ENCODE data around the gene RBBP7.

The RBBP7 gene

GRCh38 chrX:16825264-16826035 is 44.7 kb downstream of the RBBP7 start:
- H3K27ac ChIP-seq: no peak overlapping the region

GRCh38 chrX:16822723-16823122 is 47.4 kb downstream of the RBBP7 start:
- TF ChIP-seq ZFX (IDR thresholded peaks at IDR 0.05; ENCODE audit: borderline replicate concordance): no peak
- TF ChIP-seq, protein P1, sequence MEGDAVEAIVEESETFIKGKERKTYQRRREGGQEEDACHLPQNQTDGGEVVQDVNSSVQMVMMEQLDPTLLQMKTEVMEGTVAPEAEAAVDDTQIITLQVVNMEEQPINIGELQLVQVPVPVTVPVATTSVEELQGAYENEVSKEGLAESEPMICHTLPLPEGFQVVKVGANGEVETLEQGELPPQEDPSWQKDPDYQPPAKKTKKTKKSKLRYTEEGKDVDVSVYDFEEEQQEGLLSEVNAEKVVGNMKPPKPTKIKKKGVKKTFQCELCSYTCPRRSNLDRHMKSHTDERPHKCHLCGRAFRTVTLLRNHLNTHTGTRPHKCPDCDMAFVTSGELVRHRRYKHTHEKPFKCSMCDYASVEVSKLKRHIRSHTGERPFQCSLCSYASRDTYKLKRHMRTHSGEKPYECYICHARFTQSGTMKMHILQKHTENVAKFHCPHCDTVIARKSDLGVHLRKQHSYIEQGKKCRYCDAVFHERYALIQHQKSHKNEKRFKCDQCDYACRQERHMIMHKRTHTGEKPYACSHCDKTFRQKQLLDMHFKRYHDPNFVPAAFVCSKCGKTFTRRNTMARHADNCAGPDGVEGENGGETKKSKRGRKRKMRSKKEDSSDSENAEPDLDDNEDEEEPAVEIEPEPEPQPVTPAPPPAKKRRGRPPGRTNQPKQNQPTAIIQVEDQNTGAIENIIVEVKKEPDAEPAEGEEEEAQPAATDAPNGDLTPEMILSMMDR (IDR thresholded peaks at IDR 0.05): no peak
- H3K27ac ChIP-seq: no peak overlapping the region

More at GRCh38 chrX:16825264-16826035, 44.7 kb downstream of the RBBP7 start:
- no peak for TF ChIP-seq ZFX (IDR thresholded peaks at IDR 0.05; ENCODE audit: borderline replicate concordance)
- TF ChIP-seq, protein P1 (IDR thresholded peaks at IDR 0.05): no peak

- TF ChIP-seq ZFX (IDR thresholded peaks at IDR 0.05; ENCODE audit: borderline replicate concordance): no peak
- TF ChIP-seq, protein P1 (IDR thresholded peaks at IDR 0.05): no peak
- H3K27ac ChIP-seq: no peak overlapping the region
These were observed 50.5 kb downstream of the RBBP7 start for GRCh38 chrX:16819634-16820033.

DNA sequence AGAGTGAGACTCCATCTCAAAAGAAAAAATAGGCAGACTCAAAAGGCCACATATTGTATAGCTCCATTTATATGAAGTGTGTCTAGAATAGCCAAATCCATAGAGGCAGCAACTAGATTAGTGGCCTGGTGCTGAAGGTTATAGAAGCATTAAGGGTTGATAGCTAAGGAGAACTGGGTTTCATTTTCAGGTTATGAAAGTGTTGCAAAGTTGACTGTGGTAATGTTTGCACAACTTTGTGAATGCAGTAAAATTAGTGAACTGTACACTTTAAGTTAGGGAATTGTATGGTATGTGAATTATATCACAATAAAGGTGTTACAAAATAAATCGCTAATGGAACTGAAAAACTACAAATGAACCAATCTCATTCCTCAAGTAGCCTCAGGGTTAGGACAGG is 55.6 kb downstream of the RBBP7 start:
- no peak for TF ChIP-seq ZFX (IDR thresholded peaks at IDR 0.05; ENCODE audit: borderline replicate concordance)
- TF ChIP-seq, protein P1 (IDR thresholded peaks at IDR 0.05): no peak
- no peak overlapping the region for H3K27ac ChIP-seq

- TF ChIP-seq, protein P1 (IDR thresholded peaks at IDR 0.05): no peak
- no peak for TF ChIP-seq ZFX (IDR thresholded peaks at IDR 0.05; ENCODE audit: borderline replicate concordance)
- H3K27ac ChIP-seq: 0 out of 2 replicates have a peak overlapping the region, but pooled peaks have one; percentile 3
These were observed 62.1 kb downstream of the RBBP7 start for GRCh38 chrX:16807976-16808542.

DNA sequence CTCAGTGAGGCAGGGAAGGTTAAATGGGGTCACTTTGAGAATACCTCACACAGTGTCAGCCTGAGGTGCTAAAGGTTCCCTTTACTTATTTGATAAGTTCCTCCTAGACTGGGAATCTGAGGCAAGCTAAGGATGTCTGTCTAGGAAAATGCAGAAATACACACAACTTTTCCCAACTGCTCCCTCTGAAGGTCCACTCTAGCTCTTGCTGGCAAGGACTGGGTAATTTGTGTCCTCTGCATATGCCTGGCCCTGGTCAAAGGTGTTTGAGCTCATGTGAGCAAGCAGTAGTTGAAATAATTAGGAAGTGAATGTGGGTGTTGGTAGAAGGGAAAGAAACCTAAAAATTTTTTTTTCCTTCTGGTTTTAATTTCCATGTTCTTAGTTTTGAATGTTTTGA is 62.6 kb downstream of the RBBP7 start:
- TF ChIP-seq, protein P1 (IDR thresholded peaks at IDR 0.05): peak; percentile 38
- TF ChIP-seq ZFX (IDR thresholded peaks at IDR 0.05; ENCODE audit: borderline replicate concordance): no peak
- 0 out of 2 replicates have a peak overlapping the region, but pooled peaks have one; percentile 3 for H3K27ac ChIP-seq

GRCh38 chrX:16804923-16805464 is 65.2 kb downstream of the RBBP7 start:
- TF ChIP-seq, protein P1 (IDR thresholded peaks at IDR 0.05): no peak
- no peak for TF ChIP-seq ZFX (IDR thresholded peaks at IDR 0.05; ENCODE audit: borderline replicate concordance)
- H3K27ac ChIP-seq: no peak overlapping the region
